ENCODE data around the gene TMEM266. TPM values are rescaled to one million over a fixed set of nuclear protein-coding genes. Genes with fewer than 3 reads are reported as not detected.

The TMEM266 gene
- total RNA-seq, 1 donor from 2014 or later: not detected

DNA sequence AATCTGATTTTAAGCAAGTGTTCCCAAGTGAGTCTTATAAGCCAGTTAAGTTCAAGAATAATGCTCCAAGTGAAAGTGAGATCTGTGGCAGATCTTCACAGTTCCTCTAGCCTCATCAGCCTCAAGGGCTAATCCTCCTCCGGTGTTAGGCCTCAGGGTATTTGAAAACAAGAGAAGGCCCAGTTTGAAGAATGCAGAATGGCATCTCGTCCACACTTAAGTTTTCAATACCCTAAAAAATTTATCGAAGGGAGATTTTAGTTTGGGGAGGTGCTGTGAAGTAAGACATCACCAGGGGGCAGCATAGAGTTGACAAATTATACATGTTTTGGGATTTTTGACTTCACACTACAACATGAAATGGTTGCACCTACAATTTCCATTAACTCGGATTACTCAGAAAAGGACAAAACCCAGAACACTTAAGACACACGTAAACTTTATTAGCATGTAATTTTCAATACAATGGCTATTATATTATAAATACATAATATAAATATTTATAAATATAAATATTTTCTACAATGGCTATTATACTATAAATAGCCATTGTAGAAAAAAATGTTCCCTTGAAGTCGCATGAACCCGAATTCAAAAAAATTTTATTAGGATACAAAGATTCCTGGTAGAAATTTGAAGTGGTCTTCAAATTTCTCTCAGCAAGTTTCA lies 2.3 kb upstream of the TMEM266 start:
- DNase-seq: peak; percentile 82
- Mint-ChIP-seq H3K27me3 (peaks cover 55% of the 10 kb centered on the region), H3K9me3 (no peaks in the 10 kb centered on the region), H3K4me3 (no peak overlapping the region), H3K36me3 (ENCODE audit: low read depth) (no peaks in the 10 kb centered on the region), H3K4me1 (peaks cover 11% of the 10 kb centered on the region), H3K27ac (no peak overlapping the region)
- intact Hi-C loops (cut with micrococcal nuclease): loop anchor here (1.0 to 5.0 kb wide), 2 partner anchors 82 to 95 kb away; no protein-coding TSS in a partner anchor

DNA sequence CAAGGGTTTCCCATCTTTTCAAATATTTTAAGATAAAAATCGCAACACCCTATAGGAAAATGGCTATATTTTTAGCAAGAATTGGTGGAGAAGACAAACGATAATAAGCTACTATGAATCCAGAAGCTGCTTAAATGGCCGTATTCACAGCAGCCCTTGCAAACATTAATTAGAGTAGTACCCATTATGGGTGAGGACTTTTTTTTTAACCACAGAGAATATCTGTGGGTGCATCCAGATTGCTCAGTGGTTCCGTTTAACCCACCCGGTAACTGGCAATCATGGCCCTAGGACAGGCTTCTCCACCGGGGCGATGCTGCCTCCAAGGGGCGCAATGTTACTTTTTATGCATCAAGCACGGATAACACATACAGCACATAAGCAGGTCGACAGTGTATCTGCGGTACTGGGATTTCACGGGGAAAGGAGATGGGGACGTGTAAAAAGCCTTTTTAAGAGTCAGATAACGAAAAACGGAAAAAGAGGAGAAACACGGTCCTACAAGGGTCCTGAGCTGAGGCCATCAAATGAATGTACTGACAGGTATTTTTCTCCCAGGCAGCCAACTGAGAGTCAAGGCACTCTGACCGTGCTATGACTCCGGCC lies 968 bp upstream of the TMEM266 start:
- no peaks in the 10 kb centered on the region for H3K36me3 Mint-ChIP-seq (ENCODE audit: low read depth)
- DNase-seq: peak; percentile 72
- peaks cover 12% of the 10 kb centered on the region for H3K4me1 Mint-ChIP-seq
- peaks cover 63% of the 10 kb centered on the region for H3K27me3 Mint-ChIP-seq
- no peaks in the 10 kb centered on the region for H3K9me3 Mint-ChIP-seq
- intact Hi-C loops (cut with micrococcal nuclease): loop anchor here (5.0 kb wide), 1 partner anchor 93 kb away; no protein-coding TSS in a partner anchor
- H3K27ac Mint-ChIP-seq: peak overlapping the region; percentile 14
- peak overlapping the region; percentile 75 for H3K4me3 Mint-ChIP-seq

DNA sequence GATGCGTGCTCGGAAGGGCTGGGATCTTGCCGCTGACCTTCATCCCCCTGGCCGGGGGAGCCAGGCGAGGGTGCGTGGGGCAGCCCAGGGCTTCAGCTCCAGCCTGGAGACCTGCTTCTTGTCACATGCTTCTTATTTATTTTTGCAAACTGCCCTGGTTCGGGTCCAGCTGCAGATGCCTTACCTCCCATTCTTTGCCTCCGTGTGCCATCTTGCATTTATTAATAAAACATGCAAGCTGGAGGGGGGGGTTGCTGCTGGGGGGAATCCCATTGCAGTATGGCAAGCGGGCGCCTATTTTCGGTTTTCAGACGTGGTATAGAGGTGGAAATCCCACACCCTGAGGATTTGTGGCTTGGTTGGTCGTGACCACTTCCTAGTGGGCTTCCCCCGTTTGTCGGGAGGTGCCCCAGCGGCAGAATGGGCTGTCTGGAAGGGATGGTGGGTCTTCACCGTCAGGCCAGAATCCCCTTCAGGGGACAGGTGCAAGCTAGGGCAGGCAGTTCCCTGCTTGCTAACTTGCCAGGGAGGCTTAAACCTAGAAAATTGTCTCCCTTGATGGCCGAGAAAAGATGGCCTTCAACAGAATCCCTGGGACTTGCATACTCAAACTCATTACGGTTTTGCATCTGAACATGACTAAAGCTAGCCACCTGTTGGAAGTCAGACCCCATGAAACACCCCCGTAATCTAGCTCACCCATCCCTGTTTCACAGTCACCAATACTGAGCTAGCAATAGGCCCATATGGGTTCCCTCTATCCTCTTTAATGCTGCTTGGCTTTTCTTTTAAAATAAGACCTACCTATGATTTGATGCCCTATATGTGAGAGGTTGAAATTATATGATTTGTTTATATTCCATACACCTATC lies 569 bp downstream of the TMEM266 start:
- Mint-ChIP-seq H3K36me3 (ENCODE audit: low read depth) (no peaks in the 10 kb centered on the region), H3K27ac (no peak overlapping the region), H3K9me3 (no peaks in the 10 kb centered on the region), H3K4me1 (peaks cover 18% of the 10 kb centered on the region), H3K27me3 (peaks cover 70% of the 10 kb centered on the region), H3K4me3 (peak overlapping the region; percentile 67)
- DNase-seq: peak; percentile 73
- intact Hi-C loops (cut with micrococcal nuclease): loop anchor here (5.0 kb wide), 1 partner anchor 277 kb away; the partner anchor contains the start of gene ISL2

DNA sequence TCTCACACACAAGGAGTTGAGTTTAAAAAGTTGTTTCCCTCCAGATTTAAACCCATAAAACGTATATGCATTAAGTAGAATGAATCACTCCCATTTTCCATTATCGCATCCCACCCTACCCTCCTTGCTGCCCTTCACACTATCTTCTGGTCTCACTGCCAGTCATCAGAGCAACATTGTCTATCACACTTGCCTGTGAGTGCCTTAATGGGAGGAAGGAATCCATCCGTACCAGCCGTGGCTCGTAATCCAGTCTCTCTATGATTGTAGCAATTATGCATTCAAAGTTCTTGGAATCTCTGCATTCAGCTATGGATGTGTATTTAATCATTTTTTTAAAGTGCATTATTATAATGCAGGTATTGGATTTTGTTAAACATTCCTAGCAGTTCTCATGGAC lies 1.9 kb downstream of the TMEM266 start:
- intact Hi-C loops (cut with micrococcal nuclease): loop anchor here (5.0 kb wide), 1 partner anchor 276 kb away; the partner anchor contains the start of gene ISL2

DNA sequence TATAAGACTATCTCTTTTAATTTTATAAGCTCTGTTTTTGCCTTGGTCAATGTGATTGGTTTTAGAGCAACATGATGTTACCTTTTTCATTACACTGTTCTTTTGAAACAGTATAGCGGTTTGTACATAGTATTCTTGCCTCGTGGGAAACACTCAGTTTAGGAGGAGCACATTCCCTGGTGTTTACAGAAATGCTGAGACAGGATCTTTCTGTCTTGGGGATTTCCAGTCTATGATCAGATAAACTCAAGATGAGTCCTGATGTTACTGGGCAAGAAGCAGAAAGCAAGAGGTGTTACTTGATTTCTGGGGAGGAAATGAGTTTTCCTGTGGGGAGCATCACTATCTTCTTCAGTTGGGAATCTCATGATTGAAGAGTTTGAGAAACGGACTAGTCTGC lies 2.5 kb downstream of the TMEM266 start:
- intact Hi-C loops (cut with micrococcal nuclease): loop anchor here (5.0 kb wide), 1 partner anchor 275 kb away; the partner anchor contains the start of gene ISL2
- Mint-ChIP-seq H3K36me3 (ENCODE audit: low read depth) (no peaks in the 10 kb centered on the region), H3K4me1 (peaks cover 17% of the 10 kb centered on the region), H3K27me3 (peaks cover 69% of the 10 kb centered on the region), H3K9me3 (no peaks in the 10 kb centered on the region), H3K4me3 (no peak overlapping the region), H3K27ac (no peak overlapping the region)
- DNase-seq: no peak

More for the DNA sequence above, 1.9 kb downstream of the TMEM266 start:
- H3K27ac Mint-ChIP-seq: no peak overlapping the region
- H3K4me3 Mint-ChIP-seq: no peak overlapping the region
- peaks cover 71% of the 10 kb centered on the region for H3K27me3 Mint-ChIP-seq
- no peaks in the 10 kb centered on the region for H3K9me3 Mint-ChIP-seq
- no peak for DNase-seq
- H3K4me1 Mint-ChIP-seq: peaks cover 19% of the 10 kb centered on the region
- H3K36me3 Mint-ChIP-seq (ENCODE audit: low read depth): no peaks in the 10 kb centered on the region

DNA sequence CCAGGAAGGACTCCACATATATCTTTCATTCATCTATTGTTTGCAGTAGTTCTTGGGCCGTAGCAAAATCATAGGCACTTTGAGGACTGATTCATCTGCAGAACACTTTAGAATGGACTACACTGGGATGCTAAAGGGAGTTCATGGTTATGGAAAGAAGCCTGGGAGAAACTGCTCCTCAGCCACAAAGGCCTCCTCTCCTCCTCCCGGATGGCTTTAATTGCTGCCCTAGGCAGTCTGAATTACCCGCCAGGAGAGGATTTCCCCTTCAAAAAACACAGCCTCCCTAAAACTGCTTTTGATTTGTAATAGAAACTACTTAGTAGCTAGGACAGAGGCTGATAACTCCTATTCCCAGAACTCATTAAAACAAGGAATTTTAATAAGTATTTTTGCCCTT lies 4.6 kb downstream of the TMEM266 start:
- H3K27me3 Mint-ChIP-seq: peaks cover 61% of the 10 kb centered on the region
- intact Hi-C loops (cut with micrococcal nuclease): loop anchor here (5.0 kb wide), 1 partner anchor 273 kb away; the partner anchor contains the start of gene ISL2
- no peaks in the 10 kb centered on the region for H3K9me3 Mint-ChIP-seq

DNA sequence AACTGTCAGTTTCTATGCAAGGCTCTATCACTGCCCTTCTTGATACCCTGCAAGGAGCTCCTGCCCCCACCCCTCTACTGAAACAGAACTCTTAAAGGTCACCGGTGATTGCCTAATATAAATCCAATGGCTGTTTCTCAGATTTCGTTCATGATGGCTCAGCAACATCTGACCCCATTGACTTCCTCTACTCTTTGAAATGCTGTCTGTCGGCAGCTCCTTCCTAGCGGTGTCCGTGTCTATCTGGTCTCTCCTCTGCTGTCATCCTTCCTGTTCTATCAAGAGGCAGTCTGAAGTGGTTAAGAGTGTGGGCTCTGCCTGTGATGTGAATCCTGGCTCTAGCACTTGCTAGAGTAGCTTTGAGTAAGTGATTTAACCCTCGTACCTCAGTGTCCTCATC lies 5.5 kb downstream of the TMEM266 start:
- H3K27me3 Mint-ChIP-seq: peaks cover 63% of the 10 kb centered on the region
- H3K4me3 Mint-ChIP-seq: peak overlapping the region; percentile 6
- intact Hi-C loops (cut with micrococcal nuclease): no loop called here
- H3K27ac Mint-ChIP-seq: no peak overlapping the region
- no peaks in the 10 kb centered on the region for H3K36me3 Mint-ChIP-seq (ENCODE audit: low read depth)
- H3K9me3 Mint-ChIP-seq: no peaks in the 10 kb centered on the region
- DNase-seq: peak; percentile 76
- peaks cover 13% of the 10 kb centered on the region for H3K4me1 Mint-ChIP-seq

More for the DNA sequence above, 4.6 kb downstream of the TMEM266 start:
- Mint-ChIP-seq H3K4me1 (peaks cover 13% of the 10 kb centered on the region), H3K36me3 (ENCODE audit: low read depth) (no peaks in the 10 kb centered on the region), H3K4me3 (no peak overlapping the region), H3K27ac (no peak overlapping the region)
- no peak for DNase-seq

DNA sequence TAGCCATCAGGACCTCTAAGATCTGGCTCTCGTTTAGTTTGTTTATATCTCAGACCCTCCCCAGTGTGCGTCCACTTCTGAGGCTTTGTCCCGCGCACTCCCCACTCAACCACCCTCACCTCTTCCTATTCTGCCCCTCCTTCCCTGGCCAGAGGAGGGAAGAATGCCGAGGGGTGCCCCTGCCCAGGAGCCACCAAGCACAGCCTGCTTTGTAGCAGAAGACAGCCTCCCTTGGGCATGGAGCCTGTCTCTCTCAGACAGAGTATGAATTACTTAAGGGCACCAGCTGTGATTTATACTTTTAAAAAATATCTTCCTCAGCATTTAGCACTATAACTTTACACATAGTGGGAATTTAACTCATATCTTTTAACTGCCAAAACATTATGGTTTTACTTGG lies 6.0 kb downstream of the TMEM266 start:
- no peak overlapping the region for H3K4me3 Mint-ChIP-seq
- no peaks in the 10 kb centered on the region for H3K36me3 Mint-ChIP-seq (ENCODE audit: low read depth)
- DNase-seq: no peak
- no peaks in the 10 kb centered on the region for H3K9me3 Mint-ChIP-seq
- H3K27me3 Mint-ChIP-seq: peaks cover 58% of the 10 kb centered on the region
- H3K27ac Mint-ChIP-seq: no peak overlapping the region
- intact Hi-C loops (cut with micrococcal nuclease): no loop called here
- H3K4me1 Mint-ChIP-seq: peaks cover 13% of the 10 kb centered on the region

DNA sequence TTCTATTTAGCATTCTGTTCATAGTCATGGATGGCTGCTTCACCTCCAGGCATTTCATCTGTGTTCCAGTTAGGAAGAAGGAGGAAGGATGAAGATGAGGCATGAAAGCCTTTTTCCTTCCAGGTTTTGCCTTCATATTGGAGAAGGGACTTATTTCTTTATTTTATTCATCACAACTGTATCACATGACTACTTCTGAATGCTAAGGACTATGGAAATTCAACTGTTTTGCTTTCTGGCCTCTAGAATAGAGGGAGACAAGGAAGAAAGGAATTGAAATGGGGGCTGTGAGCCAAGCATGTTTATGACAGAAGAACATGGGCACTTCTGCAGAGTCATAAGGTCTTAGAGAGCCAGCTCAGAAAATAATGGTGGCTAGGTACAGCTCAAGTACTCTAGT lies 10.4 kb downstream of the TMEM266 start:
- Mint-ChIP-seq H3K36me3 (ENCODE audit: low read depth) (no peaks in the 10 kb centered on the region), H3K9me3 (no peaks in the 10 kb centered on the region), H3K4me1 (peaks cover 3% of the 10 kb centered on the region), H3K27me3 (peaks cover 21% of the 10 kb centered on the region), H3K4me3 (no peak overlapping the region), H3K27ac (no peak overlapping the region)
- intact Hi-C loops (cut with micrococcal nuclease): no loop called here
- DNase-seq: no peak

DNA sequence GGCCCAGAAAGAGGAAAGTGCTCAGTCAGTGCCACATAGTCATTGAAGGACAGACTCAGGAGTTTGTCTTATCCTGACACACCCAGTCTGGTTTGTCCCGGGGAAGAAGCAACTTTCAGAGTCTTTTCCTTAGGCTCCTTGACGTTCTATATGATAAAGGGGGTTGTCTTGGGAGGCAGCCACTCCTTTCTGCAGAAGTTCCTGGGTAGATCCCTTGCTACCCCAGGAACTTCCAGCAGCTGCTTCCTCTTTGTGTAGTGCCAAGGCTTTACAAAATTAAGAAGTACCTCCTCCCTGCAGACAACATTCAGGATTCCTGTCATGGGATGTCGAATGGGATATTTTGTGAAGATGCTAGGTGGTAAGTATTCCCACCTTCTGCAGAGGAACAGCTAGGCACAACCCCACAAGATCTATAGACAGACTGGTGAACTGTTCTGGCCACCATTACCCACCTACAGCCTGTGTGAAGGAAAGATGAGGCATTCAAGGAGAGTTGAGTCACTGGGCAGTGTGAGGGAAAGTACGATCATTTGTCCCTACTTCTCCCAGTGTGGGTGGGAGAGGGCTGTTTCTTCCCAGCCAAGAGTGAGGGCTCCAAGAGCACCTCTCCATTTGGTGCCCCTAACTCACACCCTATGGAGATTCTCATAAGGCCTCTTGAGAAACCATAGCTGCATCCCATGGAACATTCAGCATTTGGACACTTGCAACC lies 11.3 kb downstream of the TMEM266 start:
- Mint-ChIP-seq H3K36me3 (ENCODE audit: low read depth) (no peaks in the 10 kb centered on the region), H3K27me3 (peaks cover 14% of the 10 kb centered on the region), H3K27ac (no peak overlapping the region), H3K4me1 (no peaks in the 10 kb centered on the region), H3K4me3 (no peak overlapping the region), H3K9me3 (no peaks in the 10 kb centered on the region)
- intact Hi-C loops (cut with micrococcal nuclease): no loop called here
- no peak for DNase-seq

DNA sequence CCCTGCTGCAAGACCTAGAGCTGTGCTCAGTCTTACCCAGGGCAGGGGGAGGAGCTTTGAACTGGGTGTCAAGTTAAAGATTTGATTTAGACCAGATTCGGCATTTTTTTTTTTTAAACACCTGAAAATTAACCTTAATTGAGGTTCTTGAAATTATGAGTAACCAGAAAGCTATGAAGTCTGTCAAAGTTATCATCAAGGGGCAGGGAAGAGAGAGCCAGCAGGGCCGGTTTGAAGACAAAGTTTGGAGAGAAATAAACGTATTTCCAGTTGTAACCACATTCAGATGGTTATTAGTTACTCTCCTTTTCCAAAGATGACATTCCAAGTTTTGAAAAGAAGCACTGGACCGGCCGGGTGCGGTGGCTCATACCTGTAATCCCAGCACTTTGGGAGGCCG lies 12.0 kb downstream of the TMEM266 start:
- Mint-ChIP-seq H3K4me3 (no peak overlapping the region), H3K27me3 (peaks cover 14% of the 10 kb centered on the region), H3K27ac (no peak overlapping the region), H3K4me1 (no peaks in the 10 kb centered on the region), H3K9me3 (no peaks in the 10 kb centered on the region), H3K36me3 (ENCODE audit: low read depth) (no peaks in the 10 kb centered on the region)
- no peak for DNase-seq
- intact Hi-C loops (cut with micrococcal nuclease): no loop called here

DNA sequence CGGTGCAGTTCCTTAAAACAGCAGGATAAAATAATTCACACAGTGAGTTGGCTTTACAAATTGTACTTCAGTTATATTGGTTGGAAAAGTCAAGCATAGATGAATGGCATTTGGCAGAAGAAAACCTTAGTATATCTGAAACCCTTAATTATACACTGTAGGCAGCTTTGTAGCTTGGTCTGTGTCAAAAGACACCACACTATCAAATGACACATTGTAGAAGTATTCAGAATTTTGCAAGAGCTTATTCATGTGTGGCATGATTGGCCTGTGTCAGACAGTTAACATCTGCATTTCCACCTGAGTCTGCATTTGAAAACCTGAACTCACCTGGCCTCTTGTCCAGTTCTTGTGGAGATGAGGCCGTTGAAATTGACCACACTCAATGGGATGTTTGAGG lies 13.8 kb downstream of the TMEM266 start:
- no peaks in the 10 kb centered on the region for H3K9me3 Mint-ChIP-seq
- no peak overlapping the region for H3K4me3 Mint-ChIP-seq
- no peaks in the 10 kb centered on the region for H3K36me3 Mint-ChIP-seq (ENCODE audit: low read depth)
- peaks cover 9% of the 10 kb centered on the region for H3K27me3 Mint-ChIP-seq
- intact Hi-C loops (cut with micrococcal nuclease): no loop called here
- DNase-seq: no peak
- no peak overlapping the region for H3K27ac Mint-ChIP-seq
- no peaks in the 10 kb centered on the region for H3K4me1 Mint-ChIP-seq

DNA sequence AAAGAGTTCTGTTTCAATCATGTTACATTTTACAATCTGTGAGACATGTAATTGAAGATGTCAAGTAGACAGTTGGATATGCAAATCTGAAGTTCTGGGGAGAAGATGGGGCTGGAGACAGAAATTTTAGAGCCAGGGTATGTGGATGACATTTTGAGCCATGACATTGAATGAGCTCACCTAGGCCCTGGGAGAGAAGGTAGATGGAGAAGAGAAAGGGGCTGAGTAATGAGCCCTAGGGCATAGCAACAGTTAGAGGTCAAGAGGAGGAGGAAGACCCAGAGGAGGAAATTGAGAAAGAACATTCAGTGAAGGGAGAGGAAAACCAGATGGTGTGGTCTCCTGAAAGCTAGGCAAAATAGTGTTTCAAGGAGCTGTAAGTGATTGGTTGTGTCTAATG lies 15.3 kb downstream of the TMEM266 start:
- DNase-seq: no peak
- Mint-ChIP-seq H3K9me3 (no peaks in the 10 kb centered on the region), H3K27me3 (peaks cover 2% of the 10 kb centered on the region), H3K4me3 (no peak overlapping the region), H3K36me3 (ENCODE audit: low read depth) (no peaks in the 10 kb centered on the region), H3K27ac (no peak overlapping the region), H3K4me1 (no peaks in the 10 kb centered on the region)
- intact Hi-C loops (cut with micrococcal nuclease): no loop called here
